Omental fat pad (tissue), 4 donors: Measurements from ENCODE around the gene MALRD1. TPM values are rescaled to one million over a fixed set of nuclear protein-coding genes. Genes with fewer than 3 reads are reported as not detected.

ENCODE experiments used
- ATAC-seq: fragments of 150-250 bp; one replicate; pipeline ENCODE4 v1.9.1; 2016; ENCODE audit warnings: mild to moderate bottlenecking, moderate library complexity; ENCODE audit not compliant: low FRiP score
- DNase-seq: peaks from one replicate; pipeline ENCODE4 v3.0.0-alpha.2; 2019; ENCODE audit warnings: low spot score
- total RNA-seq, 4 donors: library from RNA; depleted of rRNA; stranded (reverse); fragments of >200 nt; gene quantifications; one replicate each; pipeline ENCODE4 v1.1.0, GENCODE V29; 2016
- TF ChIP-seq, protein P1 (sequence below), 3 donors: fragments of 450-650 bp; IDR thresholded peaks; one replicate each; pipeline ENCODE4 v1.5.1; 2016 to 2017; ENCODE audit warnings: antibody characterized with exemption in 3 of 3, mild to moderate bottlenecking in 3 of 3, moderate library complexity in 2 of 3

Gene MALRD1
- total RNA-seq, 4 donors from 2014 or later, result 0.93 to 2.4 (median 1.4) TPM

DNA sequence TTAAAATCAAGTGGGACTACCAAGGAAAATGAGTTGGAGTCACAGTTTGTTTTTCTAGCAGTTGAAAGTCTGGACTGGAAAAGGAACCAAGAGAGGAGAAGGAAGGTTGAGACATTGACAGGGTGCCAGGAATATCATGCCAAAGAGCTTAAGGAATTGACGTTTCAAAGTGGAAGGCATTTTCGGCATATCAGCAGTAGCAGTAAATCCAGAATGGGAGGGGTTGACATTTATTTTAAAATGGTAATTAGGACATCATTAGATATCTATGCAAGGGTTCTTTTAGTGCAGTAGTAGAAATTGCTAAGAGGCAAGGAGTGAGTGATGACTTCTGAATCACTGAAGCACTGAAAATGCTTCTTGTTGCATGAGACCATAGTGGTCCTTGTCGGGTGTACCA is 431.8 kb downstream of the MALRD1 start:
- ATAC-seq, result no peak
- TF ChIP-seq, protein P1, sequence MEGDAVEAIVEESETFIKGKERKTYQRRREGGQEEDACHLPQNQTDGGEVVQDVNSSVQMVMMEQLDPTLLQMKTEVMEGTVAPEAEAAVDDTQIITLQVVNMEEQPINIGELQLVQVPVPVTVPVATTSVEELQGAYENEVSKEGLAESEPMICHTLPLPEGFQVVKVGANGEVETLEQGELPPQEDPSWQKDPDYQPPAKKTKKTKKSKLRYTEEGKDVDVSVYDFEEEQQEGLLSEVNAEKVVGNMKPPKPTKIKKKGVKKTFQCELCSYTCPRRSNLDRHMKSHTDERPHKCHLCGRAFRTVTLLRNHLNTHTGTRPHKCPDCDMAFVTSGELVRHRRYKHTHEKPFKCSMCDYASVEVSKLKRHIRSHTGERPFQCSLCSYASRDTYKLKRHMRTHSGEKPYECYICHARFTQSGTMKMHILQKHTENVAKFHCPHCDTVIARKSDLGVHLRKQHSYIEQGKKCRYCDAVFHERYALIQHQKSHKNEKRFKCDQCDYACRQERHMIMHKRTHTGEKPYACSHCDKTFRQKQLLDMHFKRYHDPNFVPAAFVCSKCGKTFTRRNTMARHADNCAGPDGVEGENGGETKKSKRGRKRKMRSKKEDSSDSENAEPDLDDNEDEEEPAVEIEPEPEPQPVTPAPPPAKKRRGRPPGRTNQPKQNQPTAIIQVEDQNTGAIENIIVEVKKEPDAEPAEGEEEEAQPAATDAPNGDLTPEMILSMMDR (IDR thresholded peaks at IDR 0.05), result no peak

DNA sequence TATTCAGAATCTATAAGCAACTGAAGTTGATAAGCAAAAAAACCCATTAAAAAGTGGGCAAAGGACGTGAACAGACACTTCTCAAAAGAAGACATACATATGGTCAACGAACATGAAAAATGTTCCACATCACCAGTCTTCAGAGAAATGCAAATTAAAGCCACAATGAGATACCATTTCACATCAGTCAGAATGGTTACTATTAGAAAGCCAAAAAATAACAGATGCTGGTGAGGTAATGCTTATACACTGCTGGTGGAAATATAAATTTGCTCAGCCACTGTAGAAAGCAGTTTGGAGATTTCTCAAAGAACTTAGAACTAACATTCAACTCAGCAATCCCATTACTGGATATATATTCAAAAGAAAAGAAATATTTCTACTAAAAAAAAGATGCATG is 434.8 kb downstream of the MALRD1 start:
- ATAC-seq, result no peak
- no peak for DNase-seq
- TF ChIP-seq, protein P1 (IDR thresholded peaks at IDR 0.05), result no peak

More for the DNA sequence above, 431.8 kb downstream of the MALRD1 start:
- no peak for DNase-seq

DNA sequence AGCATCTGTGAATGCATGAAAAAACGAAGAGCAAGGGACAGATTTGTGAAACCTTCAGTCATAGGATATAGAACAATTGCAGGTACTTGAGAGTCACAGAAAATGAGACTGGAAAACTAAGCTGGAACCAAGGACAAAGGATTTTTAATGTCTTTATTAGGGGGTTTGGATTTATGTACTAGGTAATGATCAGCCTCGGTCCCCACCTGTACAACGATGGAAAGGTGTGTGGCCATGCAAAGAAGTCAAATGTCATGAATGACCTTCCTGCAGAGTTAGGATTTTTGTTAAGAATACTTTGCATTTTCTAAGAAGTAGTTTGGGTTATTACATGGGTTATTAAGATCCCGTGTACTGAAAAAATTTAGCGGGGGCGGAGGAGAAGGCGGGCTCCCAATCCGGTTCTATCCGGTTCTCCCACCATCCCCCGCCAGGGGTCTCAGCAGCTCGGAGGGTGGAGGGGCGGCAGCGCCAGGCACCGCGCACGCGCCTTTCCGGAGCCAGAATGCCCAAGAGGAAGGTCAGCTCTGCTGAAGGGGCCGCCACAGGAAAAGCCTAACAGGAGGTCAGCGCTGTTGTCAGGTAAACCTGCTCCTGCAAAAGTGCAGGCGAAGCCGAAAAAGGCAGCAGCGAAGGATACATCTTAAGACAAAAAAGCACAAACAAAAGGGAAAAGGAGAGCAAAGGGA is 440.1 kb downstream of the MALRD1 start:
- no peak for ATAC-seq

DNA sequence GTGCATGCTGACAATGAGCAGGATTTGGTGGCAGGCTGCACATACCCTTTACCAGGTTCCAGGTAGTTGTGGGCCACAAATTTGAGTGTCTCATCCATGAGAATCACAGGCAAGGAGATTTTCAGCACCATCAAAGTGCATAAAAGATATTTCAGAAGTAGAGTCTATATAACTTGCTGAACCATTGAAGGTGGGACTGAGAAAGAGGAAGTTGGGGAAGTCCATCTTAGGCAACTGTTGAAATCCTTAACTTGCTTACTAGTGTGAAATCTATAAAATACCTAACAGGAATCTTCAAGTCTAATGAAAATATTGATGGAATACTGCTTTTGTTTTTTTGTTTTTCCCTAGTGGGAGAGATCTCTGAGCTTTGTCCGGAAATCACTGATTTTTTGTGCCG is 442.6 kb downstream of the MALRD1 start:
- no peak for DNase-seq
- ATAC-seq, result no peak

More for the DNA sequence above, 440.1 kb downstream of the MALRD1 start:
- TF ChIP-seq, protein P1 (IDR thresholded peaks at IDR 0.05), result no peak
- DNase-seq, result no peak

DNA sequence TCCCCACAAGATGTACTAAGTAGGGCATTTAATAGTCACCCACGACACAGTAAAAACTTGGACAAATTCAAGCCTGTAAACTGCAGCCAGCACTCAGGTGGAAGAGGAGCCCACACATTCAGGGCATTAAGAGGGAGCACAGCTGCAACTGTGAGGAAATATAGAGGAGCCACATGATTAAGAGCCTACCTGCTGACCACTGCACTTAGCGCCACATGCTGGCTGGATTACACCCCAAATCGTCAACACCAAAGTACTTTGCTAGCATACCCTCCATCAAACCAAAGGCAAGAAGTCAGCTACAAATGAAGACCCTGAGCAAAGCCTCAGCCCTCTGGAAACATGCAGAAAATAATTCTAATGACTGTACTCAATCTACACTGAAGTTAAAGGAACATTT is 445.3 kb downstream of the MALRD1 start:
- TF ChIP-seq, protein P1 (IDR thresholded peaks at IDR 0.05), result no peak
- ATAC-seq (no peak), DNase-seq (no peak)

More for the DNA sequence above, 442.6 kb downstream of the MALRD1 start:
- TF ChIP-seq, protein P1 (IDR thresholded peaks at IDR 0.05), result no peak

DNA sequence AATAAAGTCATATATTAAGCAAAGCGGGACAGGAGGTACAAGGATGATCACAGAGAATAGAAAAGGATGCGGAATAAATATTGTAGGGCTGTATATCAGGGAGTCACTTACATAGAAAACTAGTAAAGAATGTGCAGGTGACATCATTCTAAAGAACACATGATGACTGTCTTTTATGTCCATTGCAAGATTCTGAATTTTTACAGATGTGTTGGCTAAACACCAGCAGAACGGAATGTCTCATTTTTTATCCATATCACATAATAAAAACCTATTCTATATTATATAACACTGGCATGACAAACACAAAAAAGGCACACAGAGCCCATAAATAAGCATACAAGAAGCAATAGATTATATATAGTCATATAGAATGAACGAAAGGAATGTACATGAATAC is 448.4 kb downstream of the MALRD1 start:
- DNase-seq, result no peak

More for the DNA sequence above, 448.4 kb downstream of the MALRD1 start:
- TF ChIP-seq, protein P1 (IDR thresholded peaks at IDR 0.05), result no peak
- ATAC-seq, result no peak
